Neural progenitor cell (in vitro differentiated cells): ENCODE measurements around the gene GNL2.

ENCODE experiments used
- EZH2 ChIP-seq: fragments of 200-600 bp; sonication (generic); IDR thresholded peaks from 2 replicates; pipeline ENCODE4 v1.6.1; 2017; ENCODE audit warnings: antibody characterized with exemption, mild to moderate bottlenecking, moderate library complexity
- EZH2phosphoT487 ChIP-seq: fragments of 200-600 bp; sonication (generic); IDR thresholded peaks from 2 replicates; pipeline ENCODE4 v1.6.1; 2017; ENCODE audit warnings: antibody characterized with exemption
- TF ChIP-seq, protein P1 (sequence below): fragments of 200-600 bp; sonication (generic); IDR thresholded peaks from 2 replicates; pipeline ENCODE4 v1.5.1; 2017; ENCODE audit warnings: antibody characterized with exemption, mild to moderate bottlenecking

DNA sequence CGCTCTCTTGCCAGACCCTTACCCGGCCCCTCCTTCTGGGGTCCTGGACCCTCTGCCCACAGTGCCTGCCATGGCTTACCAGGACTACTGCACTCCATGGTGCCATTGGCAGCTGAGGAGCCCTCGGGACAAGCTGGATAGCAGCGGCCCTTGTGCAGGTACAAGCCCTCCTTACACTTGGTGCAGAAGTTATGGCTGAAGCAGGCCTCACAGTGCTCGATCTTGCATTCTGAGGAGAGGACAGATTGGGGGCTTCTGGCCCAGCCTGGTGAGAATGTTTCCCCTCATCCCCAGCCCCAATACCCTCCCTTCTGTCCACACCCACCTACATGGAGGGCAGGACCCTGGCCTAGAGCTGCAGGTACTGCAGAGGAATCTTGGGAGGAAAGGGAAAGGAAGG, 18.4 kb upstream of the GNL2 start:
- TF ChIP-seq, protein P1, sequence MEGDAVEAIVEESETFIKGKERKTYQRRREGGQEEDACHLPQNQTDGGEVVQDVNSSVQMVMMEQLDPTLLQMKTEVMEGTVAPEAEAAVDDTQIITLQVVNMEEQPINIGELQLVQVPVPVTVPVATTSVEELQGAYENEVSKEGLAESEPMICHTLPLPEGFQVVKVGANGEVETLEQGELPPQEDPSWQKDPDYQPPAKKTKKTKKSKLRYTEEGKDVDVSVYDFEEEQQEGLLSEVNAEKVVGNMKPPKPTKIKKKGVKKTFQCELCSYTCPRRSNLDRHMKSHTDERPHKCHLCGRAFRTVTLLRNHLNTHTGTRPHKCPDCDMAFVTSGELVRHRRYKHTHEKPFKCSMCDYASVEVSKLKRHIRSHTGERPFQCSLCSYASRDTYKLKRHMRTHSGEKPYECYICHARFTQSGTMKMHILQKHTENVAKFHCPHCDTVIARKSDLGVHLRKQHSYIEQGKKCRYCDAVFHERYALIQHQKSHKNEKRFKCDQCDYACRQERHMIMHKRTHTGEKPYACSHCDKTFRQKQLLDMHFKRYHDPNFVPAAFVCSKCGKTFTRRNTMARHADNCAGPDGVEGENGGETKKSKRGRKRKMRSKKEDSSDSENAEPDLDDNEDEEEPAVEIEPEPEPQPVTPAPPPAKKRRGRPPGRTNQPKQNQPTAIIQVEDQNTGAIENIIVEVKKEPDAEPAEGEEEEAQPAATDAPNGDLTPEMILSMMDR, result no peak
- TF ChIP-seq EZH2 (no peak), EZH2phosphoT487 (no peak)
